Body of pancreas (tissue), 4 donors: ENCODE data around the gene MST1. TPM values are rescaled to one million over a fixed set of nuclear protein-coding genes. Genes with fewer than 3 reads are reported as not detected.
"Not testable (repeated sequence)": the region's sequence is repeated elsewhere in the genome, so short reads cannot be mapped to it uniquely, and the experiment has no call there.

Experiments used
- ATAC-seq: fragments of 150-250 bp; one replicate; pipeline ENCODE4 v1.9.1; 2016
- DNase-seq, 4 donors: peaks; one replicate each; pipeline ENCODE4 v3.0.0-alpha.2; 2019
- H3K27ac ChIP-seq, 4 donors: fragments of 200-600 bp; sonication (generic); 1 replicate in 3 of 4; 2 replicates in 1 of 4; pipeline versions ENCODE4 v1.5.1 to v1.6.1; 2016 to 2019; ENCODE audit warnings: mild to moderate bottlenecking in 1 of 4, mixed read lengths in 1 of 4, moderate library complexity in 1 of 4
- H3K27me3 ChIP-seq, 2 donors: fragments of 200-600 bp; sonication (generic); one replicate each; pipeline ENCODE4 v1.6.0; 2016; ENCODE audit warnings: mild to moderate bottlenecking in 1 of 2
- H3K36me3 ChIP-seq, 2 donors: fragments of 200-600 bp; sonication (generic); replicated peaks in 1 of 2; 2 replicates each; pipeline ENCODE4 v1.5.1; 2016; ENCODE audit warnings: low read depth in 2 of 2; ENCODE audit not compliant: insufficient read depth in 1 of 2
- H3K4me1 ChIP-seq: fragments of 200-600 bp; sonication (generic); one replicate; pipeline ENCODE4 v1.6.0; 2016
- H3K4me3 ChIP-seq, 2 donors: fragments of 200-600 bp; sonication (generic); 1 replicate in 1 of 2; 2 replicates in 1 of 2; pipeline ENCODE4 v1.5.1; 2016 to 2019
- H3K9me3 ChIP-seq, 3 donors: fragments of 200-600 bp; sonication (generic); 1 replicate in 2 of 3; 2 replicates in 1 of 3; pipeline ENCODE4 v1.5.1; 2016
- CTCF ChIP-seq, 7 experiments: fragments of 450-650 bp in 4 of 7; fragments of 200-600 bp in 3 of 7; sonication (generic) in 3 of 7; IDR thresholded peaks; one replicate each; pipeline ENCODE4 v1.5.1; 2016 to 2019; ENCODE audit warnings: antibody characterized with exemption in 7 of 7
- POLR2A ChIP-seq, 3 donors: fragments of 450-650 bp; IDR thresholded peaks; one replicate each; pipeline ENCODE4 v1.6.1; 2016; ENCODE audit warnings: antibody characterized with exemption in 3 of 3, mild to moderate bottlenecking in 2 of 3
- WGBS, 2 donors: methylation state at CpG; one replicate each; pipeline ENCODE4 v1.1.5; 2017; 5-methylcytosine and 5-hydroxymethylcytosine counted together
- intact Hi-C: fragments of 100-400 bp; cut with DNase I; formaldehyde crosslinking; loops from one replicate; pipeline ENCODE4 v1.15.1; 2023
- total RNA-seq, 2 donors: library from RNA; depleted of rRNA; stranded (reverse); fragments of >200 nt; gene quantifications; one replicate each; pipeline ENCODE4 v1.1.0, GENCODE V29; 2016

The MST1 gene
- total RNA-seq, 2 donors from 2014 or later, result 16.9 to 80.4 TPM

- TF ChIP-seq CTCF (IDR thresholded peaks at IDR 0.05) (no peak), POLR2A (IDR thresholded peaks at IDR 0.05) (no peak)
- no peak overlapping the region for H3K27ac ChIP-seq
- ATAC-seq (no peak), DNase-seq (no peak)
- no peaks in the 10 kb centered on the region for H3K9me3 ChIP-seq
- intact Hi-C loops, result loop anchor here (10.0 kb wide), 1 partner anchor 134 kb away; no protein-coding TSS in a partner anchor
- H3K27me3 ChIP-seq, result no peaks in the 10 kb centered on the region
- no peak overlapping the region for H3K4me3 ChIP-seq
- 72 to 78% methylated on average over 5 to 13 of the region's 13 CpGs for WGBS, 2 donors
- peaks cover 0 to 6% of the 10 kb centered on the region in 2 donors for H3K36me3 ChIP-seq
- H3K4me1 ChIP-seq, result no peaks in the 10 kb centered on the region
Measured at GRCh38 chr3:49700453-49701128, 11.3 kb upstream of the MST1 start.

- intact Hi-C loops, result loop anchor here (10.0 kb wide), 1 partner anchor 135 kb away; no protein-coding TSS in a partner anchor
- Histone ChIP-seq H3K27ac (no peak overlapping the region), H3K36me3 (peaks cover 0 to 4% of the 10 kb centered on the region in 2 donors), H3K4me1 (no peaks in the 10 kb centered on the region), H3K4me3 (no peak overlapping the region), H3K9me3 (no peaks in the 10 kb centered on the region), H3K27me3 (no peaks in the 10 kb centered on the region)
- ATAC-seq (no peak), DNase-seq (no peak)
- TF ChIP-seq CTCF (IDR thresholded peaks at IDR 0.05) (no peak), POLR2A (IDR thresholded peaks at IDR 0.05) (no peak)
- 78 to 82% methylated on average over 2 to 8 of the region's 8 CpGs for WGBS, 2 donors
Measured at GRCh38 chr3:49700014-49700413, 10.7 kb upstream of the MST1 start.

DNA sequence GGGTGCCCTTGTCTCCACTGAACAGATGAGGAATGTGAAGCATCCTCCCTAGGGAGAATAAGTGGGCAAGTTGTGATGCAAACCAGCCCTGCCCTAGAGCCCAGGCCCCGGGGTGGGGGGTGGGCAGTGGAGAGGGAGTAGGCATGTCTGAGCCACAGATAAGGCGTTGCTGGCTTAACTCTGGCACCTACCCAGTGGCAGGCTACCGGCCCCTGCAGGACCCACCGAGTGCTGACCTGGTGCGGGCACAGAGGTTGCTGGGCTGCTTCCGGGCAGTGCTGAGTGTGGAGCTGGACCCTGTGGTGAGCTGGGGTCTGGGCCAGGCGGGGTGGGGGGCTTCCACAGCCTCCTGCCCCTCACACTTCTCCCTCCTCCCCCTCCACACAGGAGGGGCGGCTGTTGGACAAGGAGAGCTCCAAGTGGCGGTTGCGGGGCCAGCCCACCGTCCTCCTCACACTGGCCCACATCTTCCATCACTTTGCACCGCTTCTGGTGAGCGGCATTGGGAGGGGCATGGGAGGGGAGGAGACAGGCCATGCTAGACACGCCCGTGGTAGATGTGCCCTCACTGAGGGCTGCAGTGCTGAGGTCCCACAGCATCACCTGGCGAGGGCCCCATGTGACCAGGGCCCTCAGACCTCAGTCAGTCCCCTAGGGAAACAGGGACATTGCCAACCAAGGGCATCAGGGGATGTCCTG is 10.2 kb upstream of the MST1 start:
- H3K27me3 ChIP-seq, result no peaks in the 10 kb centered on the region
- no peak for TF ChIP-seq POLR2A (IDR thresholded peaks at IDR 0.05)
- intact Hi-C loops, result no loop called here
- WGBS, 2 donors, result 93 to 95% methylated on average over 5 to 13 of the region's 16 CpGs
- ATAC-seq, result no peak
- H3K9me3 ChIP-seq, result no peaks in the 10 kb centered on the region
- H3K36me3 ChIP-seq, result peaks cover 0 to 4% of the 10 kb centered on the region in 2 donors
- no peak overlapping the region for H3K4me3 ChIP-seq
- no peak for DNase-seq
- no peaks in the 10 kb centered on the region for H3K4me1 ChIP-seq
- H3K27ac ChIP-seq, result no peak overlapping the region

- DNase-seq, H3K4me3 ChIP-seq, ATAC-seq, H3K9me3 ChIP-seq, intact Hi-C loops, H3K36me3 ChIP-seq, H3K27me3 ChIP-seq, H3K27ac ChIP-seq: not testable (repeated sequence)
- peaks cover 13% of the 10 kb centered on the region for H3K4me1 ChIP-seq
- WGBS, 2 donors, result 60 to 82% methylated on average over 1 to 4 of the region's 4 CpGs
Measured at GRCh38 chr3:49695350-49696015, 6.2 kb upstream of the MST1 start.

DNA sequence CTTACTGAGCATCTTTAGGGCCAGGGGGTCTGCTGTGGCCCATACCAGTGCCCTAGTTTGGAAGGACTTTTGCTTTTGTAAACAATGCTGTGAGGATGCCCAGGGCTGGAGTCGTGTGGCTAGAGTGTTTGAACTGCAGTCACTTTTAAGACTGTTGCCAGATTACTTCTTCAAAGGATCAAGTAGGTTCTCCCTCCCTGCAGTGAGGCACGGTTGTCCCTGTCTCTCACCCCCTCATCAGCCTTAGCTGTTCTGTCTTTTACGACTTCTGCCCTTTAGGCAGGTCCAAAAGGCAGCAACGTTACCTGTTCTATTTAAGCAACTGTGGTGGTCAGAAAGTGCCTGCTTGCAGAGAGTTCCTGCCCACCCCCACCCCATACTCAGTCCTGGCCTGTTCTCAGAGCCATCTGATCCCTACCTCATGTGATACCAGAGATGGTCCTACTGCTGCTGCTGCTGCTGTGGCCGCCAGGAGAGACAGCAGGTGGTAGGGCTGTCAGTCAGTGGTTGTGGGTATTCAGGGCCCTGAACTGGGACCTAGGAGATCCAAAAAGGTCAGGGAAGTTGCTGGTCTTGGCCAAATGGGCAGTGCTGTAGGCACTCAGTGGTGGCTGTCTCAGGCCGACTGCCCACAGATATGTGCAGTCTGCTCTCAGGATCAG is 5.3 kb upstream of the MST1 start:
- H3K36me3 ChIP-seq, H3K27me3 ChIP-seq, ATAC-seq, H3K27ac ChIP-seq, intact Hi-C loops, DNase-seq, H3K9me3 ChIP-seq, H3K4me3 ChIP-seq: not testable (repeated sequence)
- 69 to 72% methylated on average over 5 to 6 of the region's 6 CpGs for WGBS, 2 donors
- peaks cover 20% of the 10 kb centered on the region for H3K4me1 ChIP-seq

- WGBS, 2 donors, result 88% methylated on average over 3 of the region's 3 CpGs; no CpG with 5 or more reads in 1 of the 2 donors
- H3K27me3 ChIP-seq, H3K4me3 ChIP-seq, intact Hi-C loops, H3K9me3 ChIP-seq, ATAC-seq, H3K36me3 ChIP-seq, DNase-seq, H3K27ac ChIP-seq: not testable (repeated sequence)
- H3K4me1 ChIP-seq, result peaks cover 36% of the 10 kb centered on the region
Measured at GRCh38 chr3:49691481-49691880, 2.2 kb upstream of the MST1 start.

- DNase-seq, H3K36me3 ChIP-seq, H3K27me3 ChIP-seq, intact Hi-C loops, H3K9me3 ChIP-seq, H3K27ac ChIP-seq, ATAC-seq, H3K4me3 ChIP-seq: not testable (repeated sequence)
- WGBS, 2 donors, result 70 to 100% methylated on average over 1 to 3 of the region's 3 CpGs
- peaks cover 36% of the 10 kb centered on the region for H3K4me1 ChIP-seq
Measured at GRCh38 chr3:49690856-49691255, 1.6 kb upstream of the MST1 start.

DNA sequence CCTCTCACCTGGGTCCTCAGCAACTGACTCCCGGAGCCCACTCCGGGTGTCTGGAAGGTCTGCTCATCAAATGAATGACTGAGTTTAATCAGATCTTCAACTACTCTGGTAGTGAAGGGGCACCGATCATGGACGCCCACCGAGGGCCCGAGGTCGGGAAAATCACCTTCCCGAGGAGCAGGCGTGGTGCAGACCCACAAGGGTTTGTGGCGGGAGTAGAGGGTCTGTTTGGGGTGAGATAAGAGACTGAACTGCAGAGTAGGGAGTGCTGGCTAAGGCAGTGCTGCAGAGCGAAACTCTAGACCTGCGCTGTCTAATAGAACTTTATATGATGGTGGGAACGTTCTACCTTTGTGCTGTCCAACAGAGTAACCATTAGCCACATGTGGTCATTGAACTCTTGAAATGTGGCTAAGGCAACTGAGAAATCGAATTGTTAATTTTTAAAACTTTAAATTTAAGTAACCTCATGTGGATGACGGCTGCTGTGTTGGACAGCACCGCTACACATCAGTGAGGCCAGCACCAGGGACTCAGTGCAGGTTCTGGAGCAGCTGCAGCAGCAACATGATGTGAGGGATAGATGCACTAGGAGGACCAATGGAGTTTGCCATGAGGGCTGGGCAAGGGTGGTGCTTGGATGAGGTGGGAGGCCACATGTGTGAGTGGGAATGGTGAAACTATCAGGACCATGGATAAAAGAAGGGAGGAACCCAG is 792 bp upstream of the MST1 start:
- H3K36me3 ChIP-seq, H3K9me3 ChIP-seq, DNase-seq, intact Hi-C loops, ATAC-seq, H3K27me3 ChIP-seq: not testable (repeated sequence)
- Histone ChIP-seq H3K27ac (peak overlapping the region in 3 of 4 donors; percentile 76 to 90 (median 83)), H3K4me3 (peak overlapping the region; percentile 94 to 96), H3K4me1 (peaks cover 36% of the 10 kb centered on the region)
- 4 to 8% methylated on average over 12 to 16 of the region's 16 CpGs for WGBS, 2 donors
